Stimulated activated CD4-positive, alpha-beta T cell treated with anti-CD3 and anti-CD28 coated beads, Interleukin-4, amount 100 ng/mL, for 1 hour (primary cell): ENCODE data around the gene ALDH1A3.

Experiments used
- DNase-seq: peaks from one replicate; pipeline ENCODE4 v3.0.0-alpha.2; 2020

Gene ALDH1A3

GRCh38 chr15:100885116-100885515 is 5.5 kb downstream of the ALDH1A3 start:
- no peak for DNase-seq

- no peak for DNase-seq
Measured at GRCh38 chr15:100885811-100886210, 6.2 kb downstream of the ALDH1A3 start.

- DNase-seq = no peak
Measured at GRCh38 chr15:100887211-100887913, 7.7 kb downstream of the ALDH1A3 start.

GRCh38 chr15:100889385-100890050 is 9.9 kb downstream of the ALDH1A3 start:
- no peak for DNase-seq

- DNase-seq = no peak
Measured at GRCh38 chr15:100890051-100890720, 10.6 kb downstream of the ALDH1A3 start.

- DNase-seq = no peak
Measured at GRCh38 chr15:100890850-100891249, 11.2 kb downstream of the ALDH1A3 start.

- DNase-seq = no peak
Measured at GRCh38 chr15:100891307-100892012, 11.8 kb downstream of the ALDH1A3 start.

- no peak for DNase-seq
Measured at GRCh38 chr15:100892013-100892355, 12.4 kb downstream of the ALDH1A3 start.

- DNase-seq = no peak
Measured at GRCh38 chr15:100893261-100893963, 13.8 kb downstream of the ALDH1A3 start.

- DNase-seq = no peak
Measured at GRCh38 chr15:100893964-100894295, 14.3 kb downstream of the ALDH1A3 start.

GRCh38 chr15:100895721-100896120 is 16.1 kb downstream of the ALDH1A3 start:
- DNase-seq = no peak

- no peak for DNase-seq
Measured at GRCh38 chr15:100897221-100898151, 17.9 kb downstream of the ALDH1A3 start.

- no peak for DNase-seq
Measured at GRCh38 chr15:100898152-100898490, 18.5 kb downstream of the ALDH1A3 start.

- DNase-seq = no peak
Measured at GRCh38 chr15:100898661-100899462, 19.2 kb downstream of the ALDH1A3 start.

GRCh38 chr15:100899601-100900000 is 20.0 kb downstream of the ALDH1A3 start:
- DNase-seq = no peak

- no peak for DNase-seq
Measured at GRCh38 chr15:100900136-100900794, 20.6 kb downstream of the ALDH1A3 start.

GRCh38 chr15:100900795-100901169 is 21.2 kb downstream of the ALDH1A3 start:
- no peak for DNase-seq

GRCh38 chr15:100901296-100901695 is 21.7 kb downstream of the ALDH1A3 start:
- no peak for DNase-seq

- no peak for DNase-seq
Measured at GRCh38 chr15:100901702-100902435, 22.2 kb downstream of the ALDH1A3 start.
